Thyroid gland (tissue), 4 donors: ENCODE results near the gene IPO7. TPM values are rescaled to one million over a fixed set of nuclear protein-coding genes. Genes with fewer than 3 reads are reported as not detected.
"Not testable (repeated sequence)": the region's sequence is repeated elsewhere in the genome, so short reads cannot be mapped to it uniquely, and the experiment has no call there.

Experiments used
- DNase-seq, 2 donors: peaks; one replicate each; pipeline ENCODE4 v3.0.0-alpha.2; 2019
- H3K27ac ChIP-seq, 3 donors: fragments of 200-600 bp; sonication (generic); 1 replicate in 2 of 3; 2 replicates in 1 of 3; pipeline ENCODE4 v1.5.1; 2016 to 2019; ENCODE audit warnings: mild to moderate bottlenecking in 1 of 3, moderate library complexity in 1 of 3
- H3K27me3 ChIP-seq: fragments of 200-600 bp; sonication (generic); one replicate; pipeline ENCODE4 v1.5.1; 2019
- H3K36me3 ChIP-seq, 2 donors: fragments of 200-600 bp; sonication (generic); one replicate each; pipeline ENCODE4 v1.5.1; 2016 to 2019
- H3K4me1 ChIP-seq, 2 donors: fragments of 200-600 bp; sonication (generic); one replicate each; pipeline ENCODE4 v1.5.1; 2017 to 2019
- H3K4me3 ChIP-seq, 3 donors: fragments of 200-600 bp; sonication (generic); replicated peaks in 1 of 3; 1 replicate in 2 of 3; 2 replicates in 1 of 3; pipeline ENCODE4 v1.5.1; 2016; ENCODE audit warnings: mild to moderate bottlenecking in 1 of 3
- H3K9me3 ChIP-seq: fragments of 200-600 bp; sonication (generic); one replicate; pipeline ENCODE4 v1.5.1; 2017
- CTCF ChIP-seq, 6 experiments: fragments of 200-600 bp in 3 of 6; fragments of 450-650 bp in 3 of 6; sonication (generic) in 3 of 6; IDR thresholded peaks; one replicate each; pipeline ENCODE4 v1.5.1; 2016 to 2019; ENCODE audit warnings: antibody characterized with exemption in 6 of 6, mild to moderate bottlenecking in 2 of 6, inconsistent platforms in 1 of 6, moderate library complexity in 1 of 6
- POLR2A ChIP-seq, 2 donors: fragments of 450-650 bp; IDR thresholded peaks; one replicate each; pipeline ENCODE4 v1.6.1; 2017; ENCODE audit warnings: antibody characterized with exemption in 2 of 2, mild to moderate bottlenecking in 2 of 2, moderate library complexity in 1 of 2
- WGBS, 2 donors: methylation state at CpG; one replicate each; pipeline ENCODE4 v1.1.5; 2017; 5-methylcytosine and 5-hydroxymethylcytosine counted together
- intact Hi-C: fragments of 100-400 bp; cut with DNase I; formaldehyde crosslinking; loops from one replicate; pipeline ENCODE4 v1.15.1; 2023
- total RNA-seq, 4 donors: library from RNA; depleted of rRNA; stranded (reverse); fragments of >200 nt; gene quantifications; one replicate each; pipeline ENCODE4 v1.2.3, GENCODE V29; 2016

Gene IPO7
- total RNA-seq, 4 donors from 2014 or later, result 104 to 185 (median 151) TPM

GRCh38 chr11:9399466-9399865 is 15.0 kb downstream of the IPO7 start:
- DNase-seq, result no peak
- Histone ChIP-seq H3K27me3 (no peaks in the 10 kb centered on the region), H3K9me3 (no peaks in the 10 kb centered on the region), H3K27ac (no peak overlapping the region), H3K4me1 (peaks cover 4 to 14% of the 10 kb centered on the region in 2 donors), H3K4me3 (no peak overlapping the region), H3K36me3 (no peaks in the 10 kb centered on the region)
- TF ChIP-seq POLR2A (IDR thresholded peaks at IDR 0.05) (no peak), CTCF (IDR thresholded peaks at IDR 0.05) (no peak)
- intact Hi-C loops, result no loop called here

- H3K36me3 ChIP-seq, H3K9me3 ChIP-seq, H3K27me3 ChIP-seq, H3K4me3 ChIP-seq, DNase-seq, H3K27ac ChIP-seq, intact Hi-C loops: not testable (repeated sequence)
- H3K4me1 ChIP-seq, result peaks cover 4 to 14% of the 10 kb centered on the region in 2 donors
- WGBS, 2 donors, result 73 to 78% methylated on average over 8 of the region's 8 CpGs
Observed at GRCh38 chr11:9401884-9402283, 17.4 kb downstream of the IPO7 start.

- no peaks in the 10 kb centered on the region for H3K27me3 ChIP-seq
- H3K36me3 ChIP-seq, result peaks cover 55 to 75% of the 10 kb centered on the region in 2 donors
- WGBS, 2 donors, result 80 to 90% methylated on average over 1 of the region's 1 CpG
- no peak for DNase-seq
- no peaks in the 10 kb centered on the region for H3K4me1 ChIP-seq
- H3K4me3 ChIP-seq, result no peak overlapping the region
- no peaks in the 10 kb centered on the region for H3K9me3 ChIP-seq
- TF ChIP-seq POLR2A (IDR thresholded peaks at IDR 0.05), result no peak
- TF ChIP-seq CTCF (IDR thresholded peaks at IDR 0.05), result no peak
- H3K27ac ChIP-seq, result no peak overlapping the region
- intact Hi-C loops, result no loop called here
Observed at GRCh38 chr11:9428706-9429105, 44.3 kb downstream of the IPO7 start.

GRCh38 chr11:9438611-9439010 is 54.2 kb downstream of the IPO7 start:
- 93 to 94% methylated on average over 4 of the region's 4 CpGs for WGBS, 2 donors
- no peaks in the 10 kb centered on the region for H3K9me3 ChIP-seq
- no peak for TF ChIP-seq POLR2A (IDR thresholded peaks at IDR 0.05)
- TF ChIP-seq CTCF (IDR thresholded peaks at IDR 0.05), result no peak
- no peaks in the 10 kb centered on the region for H3K27me3 ChIP-seq
- no peak overlapping the region for H3K27ac ChIP-seq
- peaks cover 69 to 78% of the 10 kb centered on the region in 2 donors for H3K36me3 ChIP-seq
- intact Hi-C loops, result no loop called here
- H3K4me1 ChIP-seq, result no peaks in the 10 kb centered on the region
- no peak overlapping the region for H3K4me3 ChIP-seq
- no peak for DNase-seq

- Histone ChIP-seq H3K4me3 (no peak overlapping the region), H3K36me3 (peaks cover 27 to 33% of the 10 kb centered on the region in 2 donors), H3K27ac (no peak overlapping the region), H3K27me3 (no peaks in the 10 kb centered on the region), H3K4me1 (no peaks in the 10 kb centered on the region), H3K9me3 (no peaks in the 10 kb centered on the region)
- 93 to 95% methylated on average over 4 of the region's 4 CpGs for WGBS, 2 donors
- no peak for DNase-seq
- TF ChIP-seq POLR2A (IDR thresholded peaks at IDR 0.05) (no peak), CTCF (IDR thresholded peaks at IDR 0.05) (no peak)
- intact Hi-C loops, result no loop called here
Observed at GRCh38 chr11:9446230-9446629, 61.8 kb downstream of the IPO7 start.
